Measurements from ENCODE around the gene HTRA3.
"Not testable (repeated sequence)": the region's sequence is repeated elsewhere in the genome, so short reads cannot be mapped to it uniquely, and the experiment has no call there.

The HTRA3 gene

GRCh38 chr4:8345053-8345945 is 75.7 kb downstream of the HTRA3 start:
- no peak for DNase-seq (ENCODE audit: low spot score)

DNA sequence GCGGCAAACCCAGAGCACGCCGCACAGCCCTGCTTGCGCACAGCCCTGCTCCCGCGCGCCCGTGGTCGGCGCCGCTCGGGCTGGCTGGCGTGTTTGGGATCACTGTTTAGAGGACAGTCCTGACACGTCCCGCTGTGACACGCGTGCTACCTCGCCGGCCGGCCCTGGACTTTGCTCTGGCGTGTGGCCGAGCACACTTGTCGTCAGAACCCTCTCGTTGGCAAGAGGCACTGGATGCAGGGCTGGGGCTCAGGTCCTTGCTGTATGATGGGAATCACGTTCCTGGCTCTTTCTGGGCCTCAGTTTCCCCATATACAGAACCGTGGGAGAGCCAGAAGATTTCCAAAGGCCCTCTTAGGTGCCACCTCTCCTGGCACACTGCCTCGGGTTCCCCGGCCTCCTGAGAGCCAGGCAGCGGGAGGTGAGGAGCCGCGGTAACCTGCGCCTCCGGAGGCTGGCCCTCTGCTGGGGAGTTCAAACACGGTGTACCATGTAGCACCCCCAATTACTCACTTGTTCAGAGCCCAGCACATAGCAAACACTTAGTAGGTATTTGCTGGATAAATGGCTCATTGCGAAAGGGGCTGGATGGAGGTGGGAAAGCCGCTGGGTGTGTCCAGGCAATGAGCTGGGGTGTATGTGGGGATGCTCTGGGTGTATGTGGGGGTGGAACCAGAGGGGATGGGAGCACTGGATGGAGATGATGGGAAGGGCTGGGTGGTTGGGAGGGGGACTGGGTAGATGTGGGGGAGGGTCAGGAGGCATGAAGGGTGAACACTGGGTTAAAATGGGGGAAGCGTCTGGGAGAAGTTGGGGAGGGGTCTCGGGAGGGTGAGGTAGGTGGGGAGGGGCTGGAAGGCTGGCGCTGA is 76.6 kb downstream of the HTRA3 start:
- no peak for DNase-seq (ENCODE audit: low spot score)

- no peak for DNase-seq (ENCODE audit: low spot score)
Observed at GRCh38 chr4:8346838-8347605, 77.5 kb downstream of the HTRA3 start.

DNA sequence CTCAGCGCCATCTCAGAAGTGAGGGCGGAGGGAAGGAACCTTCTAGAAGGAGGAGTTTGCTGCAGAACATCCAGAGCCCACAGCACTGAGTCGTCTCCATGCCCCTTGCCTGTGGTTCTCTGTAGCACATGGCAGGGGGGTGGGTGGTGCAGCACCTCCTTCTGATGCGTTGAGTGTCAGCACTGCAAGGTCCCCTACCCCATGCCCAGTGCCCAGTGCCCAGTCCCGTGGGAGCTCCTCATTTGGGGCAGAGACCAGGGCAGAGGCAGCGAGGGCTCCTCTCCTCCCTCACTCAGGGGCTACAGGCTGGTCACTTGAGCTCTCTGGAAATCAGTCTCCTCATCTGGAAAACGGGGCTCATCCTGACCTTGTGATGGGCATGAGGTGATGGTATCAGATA is 78.1 kb downstream of the HTRA3 start:
- no peak for DNase-seq (ENCODE audit: low spot score)

GRCh38 chr4:8348071-8348470 is 78.5 kb downstream of the HTRA3 start:
- no peak for DNase-seq (ENCODE audit: low spot score)

- not testable (repeated sequence) for DNase-seq (ENCODE audit: low spot score)
Observed at GRCh38 chr4:8349236-8349635, 79.7 kb downstream of the HTRA3 start.

DNA sequence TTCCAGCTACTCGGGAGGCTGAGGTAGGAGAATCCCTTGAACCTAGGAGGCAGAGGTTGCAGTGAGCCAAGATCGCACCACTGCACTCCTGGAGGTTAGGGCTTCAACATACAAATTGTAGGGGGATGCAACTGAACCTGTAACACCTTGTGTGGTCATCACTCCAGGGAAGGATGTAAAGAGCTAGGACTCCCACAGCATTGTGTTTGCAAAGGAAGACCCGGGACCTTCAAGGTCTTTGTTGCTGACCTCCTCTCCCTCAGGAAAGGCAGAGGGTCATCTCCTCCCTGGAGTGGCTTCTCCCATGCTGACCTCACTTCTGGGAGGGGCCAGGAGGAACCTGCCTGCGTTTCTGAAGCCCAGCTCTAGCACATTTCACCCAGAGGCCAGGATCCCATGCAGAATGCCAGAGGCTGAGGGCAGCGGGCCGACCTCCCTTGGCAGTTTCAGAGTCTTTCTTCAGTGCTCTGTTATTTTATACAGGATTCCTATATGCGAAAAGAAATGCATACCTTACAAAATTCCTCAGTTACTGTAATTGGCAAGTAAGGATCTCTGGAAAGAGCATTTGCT is 80.2 kb downstream of the HTRA3 start:
- DNase-seq (ENCODE audit: low spot score) = no peak

DNA sequence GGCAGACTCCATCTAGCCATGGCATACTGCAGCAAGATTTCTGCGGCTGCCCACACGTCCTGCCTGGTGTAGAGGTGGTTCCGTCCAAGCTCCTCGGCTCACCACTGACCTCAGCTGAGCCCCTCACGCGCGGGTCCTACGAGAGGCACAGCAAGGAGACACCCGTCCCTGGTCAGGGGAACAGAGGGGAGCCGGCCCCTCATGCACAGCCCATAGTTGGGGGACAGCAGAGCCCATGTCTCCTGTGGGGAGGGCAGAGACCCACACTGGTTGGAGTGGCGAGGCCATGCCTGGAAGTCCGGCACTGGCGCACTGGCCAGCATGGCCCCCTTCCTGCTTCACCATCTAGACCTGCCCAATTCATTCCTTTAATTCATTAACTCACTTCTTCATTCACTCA is 80.8 kb downstream of the HTRA3 start:
- DNase-seq (ENCODE audit: low spot score) = no peak

GRCh38 chr4:8350841-8351461 is 81.4 kb downstream of the HTRA3 start:
- no peak for DNase-seq (ENCODE audit: low spot score)

- no peak for DNase-seq (ENCODE audit: low spot score)
Observed at GRCh38 chr4:8351931-8352367, 82.4 kb downstream of the HTRA3 start.

DNA sequence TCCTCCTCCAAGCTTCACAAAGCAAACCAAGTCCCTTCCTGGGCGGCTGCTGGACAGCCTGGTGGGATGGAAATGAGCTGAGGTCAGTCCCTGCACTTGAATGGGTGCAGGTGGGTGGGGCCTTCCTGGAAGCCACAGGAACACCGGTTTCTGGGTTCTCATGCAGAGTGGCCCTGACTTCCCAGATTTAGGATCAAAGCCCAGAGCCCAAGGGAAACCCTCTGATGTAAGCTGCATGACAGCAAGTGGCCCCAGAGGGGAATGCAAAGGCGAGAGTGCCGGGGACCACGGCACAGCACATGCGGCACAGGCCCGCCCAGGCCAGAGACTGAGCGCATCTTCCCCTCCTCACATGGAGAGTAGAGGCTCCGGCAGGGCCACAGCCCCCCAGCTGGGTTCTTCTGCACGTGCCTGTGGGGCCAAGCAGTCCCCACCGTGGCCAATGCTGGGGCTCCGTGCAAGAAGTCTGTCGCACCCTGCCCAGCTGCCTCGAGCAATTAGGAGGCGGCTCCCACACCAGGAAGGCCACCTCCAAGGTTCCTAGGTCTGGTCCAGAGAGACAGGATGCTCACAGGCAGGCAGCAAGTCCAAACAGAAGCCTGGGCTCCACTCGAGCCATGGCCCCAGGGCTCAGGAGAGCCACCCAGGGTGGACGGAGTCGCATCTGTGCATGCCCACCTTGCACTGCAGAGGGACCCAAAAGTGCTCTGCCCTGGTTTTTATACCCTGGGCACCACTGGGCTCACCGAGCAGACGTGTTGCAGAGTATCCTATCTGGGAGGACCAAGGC is 83.0 kb downstream of the HTRA3 start:
- DNase-seq (ENCODE audit: low spot score) = no peak

DNA sequence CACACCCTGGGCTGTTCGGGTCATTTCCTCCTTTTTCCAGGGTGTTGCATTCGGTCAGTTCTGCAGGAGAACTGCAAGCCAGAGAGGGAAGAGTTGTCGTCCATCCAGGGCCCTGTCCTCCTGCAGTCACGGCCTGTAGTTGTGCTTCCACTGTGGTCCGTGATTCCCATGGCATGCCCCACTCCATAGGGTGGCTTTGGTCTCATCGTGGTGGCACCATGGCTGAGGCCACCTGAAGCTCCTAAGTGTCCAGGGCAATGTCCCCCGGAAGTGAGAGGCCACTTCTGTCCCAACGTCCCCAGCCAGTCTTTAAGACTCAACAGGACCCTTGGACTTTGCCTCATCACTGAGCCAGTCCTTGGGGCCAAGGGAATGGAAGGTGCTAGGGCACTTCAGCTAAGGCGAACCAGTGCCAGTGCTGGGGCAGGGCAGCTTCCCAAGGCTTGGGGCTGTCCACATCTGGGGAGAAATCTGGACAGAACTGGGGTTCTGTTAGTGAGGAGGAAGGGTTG is 83.7 kb downstream of the HTRA3 start:
- no peak for DNase-seq (ENCODE audit: low spot score)

DNA sequence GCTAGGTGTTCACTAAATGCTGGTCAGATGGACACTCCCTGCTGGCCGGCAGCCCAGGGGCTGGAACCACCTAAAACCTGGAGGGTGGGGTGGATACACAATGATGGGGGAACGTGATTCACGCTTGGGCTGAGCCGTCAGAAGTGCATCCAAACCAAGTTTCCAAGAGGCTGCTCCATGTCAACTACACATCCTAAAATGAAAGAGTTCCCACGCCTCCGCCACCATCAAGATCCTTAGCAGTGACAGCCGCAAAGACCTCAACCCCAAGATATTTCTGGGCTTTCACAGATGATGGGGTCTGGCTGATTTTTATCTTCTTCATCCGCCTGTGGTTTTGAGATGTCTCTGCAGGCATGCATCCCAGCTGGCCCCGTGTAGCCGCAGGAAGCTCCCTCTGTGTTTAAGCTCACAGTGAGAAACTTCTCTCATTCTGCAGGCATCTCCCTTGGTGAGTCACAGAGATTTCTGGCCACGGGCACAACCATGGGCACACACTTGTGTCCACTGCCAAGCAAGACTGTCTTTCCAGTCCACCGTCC is 84.4 kb downstream of the HTRA3 start:
- no peak for DNase-seq (ENCODE audit: low spot score)

DNA sequence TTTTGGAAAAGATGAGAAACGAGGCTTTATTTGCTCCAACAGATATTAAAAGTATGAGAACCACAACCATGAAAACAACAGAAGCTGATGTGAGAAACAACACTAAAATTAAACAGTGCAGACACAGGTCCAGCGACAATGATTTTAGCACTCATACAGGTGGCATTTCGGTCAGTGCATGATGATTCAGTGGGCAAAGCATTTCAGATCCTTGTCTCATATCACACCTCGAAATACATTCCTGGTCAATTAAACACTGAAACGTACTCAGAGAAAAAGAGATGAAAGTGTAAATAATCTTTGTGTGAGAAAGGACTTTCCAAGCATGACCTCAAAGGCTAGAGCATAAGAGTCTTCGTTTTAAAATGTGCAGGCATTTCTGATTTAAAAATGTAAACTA is 85.8 kb downstream of the HTRA3 start:
- DNase-seq (ENCODE audit: low spot score) = no peak

- DNase-seq (ENCODE audit: low spot score) = no peak
Observed at GRCh38 chr4:8355864-8356565, 86.5 kb downstream of the HTRA3 start.

All from HuH-7.5 (cell line).